NT2/D1 (cell line): ENCODE measurements around the gene SIX1.

Experiments used
- SUZ12 ChIP-seq: IDR thresholded peaks from 2 replicates; pipeline ENCODE4 v1.6.1; 2011; ENCODE audit not compliant: insufficient read length, insufficient read depth; ENCODE audit errors: extremely low read depth
- YY1 ChIP-seq: IDR thresholded peaks from 2 replicates; pipeline ENCODE4 v1.6.1; 2011; ENCODE audit not compliant: insufficient read length, insufficient read depth
- ZNF274 ChIP-seq: IDR thresholded peaks from 2 replicates; pipeline ENCODE4 v1.6.1; 2011; ENCODE audit warnings: mild to moderate bottlenecking, low read depth, low read length

DNA sequence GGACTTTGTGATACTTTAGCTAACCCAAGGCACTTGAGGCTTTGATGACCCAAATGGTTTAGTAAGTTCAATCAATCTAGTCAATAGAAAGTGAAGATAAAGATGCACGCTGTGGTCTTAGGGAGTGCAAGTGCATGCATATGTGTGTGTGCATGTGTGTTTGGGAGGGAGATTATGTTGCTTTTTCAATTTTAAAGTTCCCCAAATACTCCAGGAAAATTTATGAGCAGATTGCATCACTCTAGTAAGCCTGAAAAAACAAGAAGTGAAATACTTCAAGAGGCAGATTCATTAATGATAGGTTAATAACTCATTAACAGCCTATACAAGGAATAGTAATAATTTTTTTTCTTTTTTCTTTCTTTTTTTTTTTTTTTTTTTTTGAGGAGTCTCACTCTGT is 12.4 kb upstream of the SIX1 start:
- TF ChIP-seq ZNF274 (no peak), YY1 (no peak), SUZ12 (no peak)
